Embryonic facial prominence (tissue), 1 donor: ENCODE results near the gene EML5.

Source experiments
- DNase-seq: peaks from one replicate; pipeline ENCODE4 v3.0.0-alpha.2; 2016; ENCODE audit errors: extremely low spot score

The EML5 gene

GRCh38 chr14:88617479-88617878 is 175.3 kb downstream of the EML5 start:
- no peak for DNase-seq

- DNase-seq = no peak
Measured at GRCh38 chr14:88616697-88617096, 176.1 kb downstream of the EML5 start.

- no peak for DNase-seq
Measured at GRCh38 chr14:88614218-88614907, 178.4 kb downstream of the EML5 start.

- DNase-seq = no peak
Measured at GRCh38 chr14:88613552-88614010, 179.2 kb downstream of the EML5 start.

GRCh38 chr14:88612981-88613380 is 179.8 kb downstream of the EML5 start:
- no peak for DNase-seq

GRCh38 chr14:88611878-88612277 is 180.9 kb downstream of the EML5 start:
- no peak for DNase-seq

- no peak for DNase-seq
Measured at GRCh38 chr14:88607829-88608228, 184.9 kb downstream of the EML5 start.

GRCh38 chr14:88605594-88605993 is 187.2 kb downstream of the EML5 start:
- DNase-seq = no peak

- DNase-seq = no peak
Measured at GRCh38 chr14:88604212-88604611, 188.5 kb downstream of the EML5 start.

- DNase-seq = no peak
Measured at GRCh38 chr14:88599761-88600439, 192.9 kb downstream of the EML5 start.

GRCh38 chr14:88599326-88599725 is 193.4 kb downstream of the EML5 start:
- DNase-seq = no peak

- DNase-seq = no peak
Measured at GRCh38 chr14:88598097-88598675, 194.6 kb downstream of the EML5 start.

- DNase-seq = no peak
Measured at GRCh38 chr14:88597601-88598000, 195.2 kb downstream of the EML5 start.

GRCh38 chr14:88597038-88597437 is 195.7 kb downstream of the EML5 start:
- no peak for DNase-seq

- DNase-seq = no peak
Measured at GRCh38 chr14:88592031-88592430, 200.7 kb downstream of the EML5 start.

GRCh38 chr14:88590173-88590572 is 202.6 kb downstream of the EML5 start:
- DNase-seq = no peak

GRCh38 chr14:88588081-88588480 is 204.7 kb downstream of the EML5 start:
- DNase-seq = no peak

GRCh38 chr14:88584451-88584850 is 208.3 kb downstream of the EML5 start:
- DNase-seq = no peak

- DNase-seq = no peak
Measured at GRCh38 chr14:88576222-88576621, 216.5 kb downstream of the EML5 start.

GRCh38 chr14:88572117-88572516 is 220.6 kb downstream of the EML5 start:
- no peak for DNase-seq

- no peak for DNase-seq
Measured at GRCh38 chr14:88568196-88568595, 224.6 kb downstream of the EML5 start.

GRCh38 chr14:88565427-88565826 is 227.3 kb downstream of the EML5 start:
- DNase-seq = no peak

- DNase-seq = no peak
Measured at GRCh38 chr14:88563845-88564244, 228.9 kb downstream of the EML5 start.
